Measurements from ENCODE around the gene RNPS1. TPM values are rescaled to one million over a fixed set of nuclear protein-coding genes. Genes with fewer than 3 reads are reported as not detected.

The RNPS1 gene
- polyA plus RNA-seq, 1 donor from 2014 or later, result 180 TPM

DNA sequence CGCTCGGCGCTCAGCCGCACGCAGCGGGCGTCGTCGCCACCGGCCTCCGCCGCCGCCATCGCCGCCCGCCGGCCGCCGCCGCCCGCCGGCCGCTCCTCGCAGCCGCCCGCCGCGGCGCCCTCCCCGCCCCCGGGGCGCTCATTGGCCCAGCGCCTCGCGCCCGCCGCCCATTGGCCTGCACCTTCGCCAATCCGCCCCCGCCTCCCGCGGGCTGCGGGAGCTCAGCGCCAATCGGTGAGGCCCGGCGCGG lies 53.3 kb downstream of the RNPS1 start, which contains the start of gene PGP:
Gene PGP (minus strand): TSS at position 122 of the 250 bp plus-strand sequence. CDS start 63 bp downstream, at position 59.
- Histone ChIP-seq H4K20me1 (ENCODE audit: insufficient read depth) (no peaks in the 10 kb centered on the region), H3K36me3 (ENCODE audit: insufficient read depth, low read length) (no peaks in the 10 kb centered on the region), H3K4me3 (ENCODE audit: low read length) (peak within 1 kb of the TSS; percentile 86), H3K9me2 (ENCODE audit: insufficient read depth, low read length) (no peaks in the 10 kb centered on the region), H3K27me3 (ENCODE audit: insufficient read depth, low read depth, low read length) (no peaks in the 10 kb centered on the region), H2AFZ (ENCODE audit: low read depth, low read length) (peak within 1 kb of the TSS; percentile 48), H3K9me3 (ENCODE audit: low read length) (no peaks in the 10 kb centered on the region), H3K4me2 (ENCODE audit: low read length) (peak within 1 kb of the TSS; percentile 91), H3K79me2 (replicated peaks; ENCODE audit: insufficient read depth, low read length) (peaks cover 6% of the 10 kb centered on the region), H3F3A (ENCODE audit: insufficient read depth, low read length, poor library complexity, severe bottlenecking) (no peaks in the 10 kb centered on the region), H3K9ac (ENCODE audit: low read length) (peak within 1 kb of the TSS; percentile 65), H3K27ac (ENCODE audit: low read length) (peak within 1 kb of the TSS; percentile 77)
- TF ChIP-seq MXI1 (conservative IDR thresholded peaks at IDR 0.05; ENCODE audit: poor library complexity, severe bottlenecking), result no peak
- TF ChIP-seq CTCF (IDR thresholded peaks at IDR 0.05; ENCODE audit: poor library complexity, severe bottlenecking), result no peak
- no peak for TF ChIP-seq SMC3 (conservative IDR thresholded peaks at IDR 0.05; ENCODE audit: poor library complexity)
- no peak for TF ChIP-seq TAF1 (IDR thresholded peaks at IDR 0.05; ENCODE audit: low read depth)
- no peak for TF ChIP-seq REST (IDR thresholded peaks at IDR 0.05; ENCODE audit: borderline replicate concordance)
- TF ChIP-seq POLR2AphosphoS5 (IDR thresholded peaks at IDR 0.05), result no peak
- TF ChIP-seq RAD21 (conservative IDR thresholded peaks at IDR 0.05), result no peak
- no peak for TF ChIP-seq EZH2 (IDR thresholded peaks at IDR 0.05; ENCODE audit: borderline replicate concordance, insufficient read depth, low read length, poor library complexity, severe bottlenecking)
- TF ChIP-seq EP300 (conservative IDR thresholded peaks at IDR 0.05; ENCODE audit: poor library complexity, severe bottlenecking), result no peak

GRCh38 chr16:2213817-2214718 lies 53.9 kb downstream of the RNPS1 start:
- H2AFZ ChIP-seq (ENCODE audit: low read depth, low read length), result no peak overlapping the region
- H3F3A ChIP-seq (ENCODE audit: insufficient read depth, low read length, poor library complexity, severe bottlenecking), result no peaks in the 10 kb centered on the region
- H3K9me2 ChIP-seq (ENCODE audit: insufficient read depth, low read length), result no peaks in the 10 kb centered on the region
- H3K9me3 ChIP-seq (ENCODE audit: low read length), result no peaks in the 10 kb centered on the region
- TF ChIP-seq RAD21 (conservative IDR thresholded peaks at IDR 0.05) (peak; percentile 9), REST (IDR thresholded peaks at IDR 0.05; ENCODE audit: borderline replicate concordance) (no peak)
- no peaks in the 10 kb centered on the region for H3K27me3 ChIP-seq (ENCODE audit: insufficient read depth, low read depth, low read length)
- H3K4me3 ChIP-seq (ENCODE audit: low read length), result peak overlapping the region; percentile 86
- peaks cover 6% of the 10 kb centered on the region for H3K79me2 ChIP-seq (replicated peaks; ENCODE audit: insufficient read depth, low read length)
- no peak overlapping the region for H3K27ac ChIP-seq (ENCODE audit: low read length)
- H4K20me1 ChIP-seq (ENCODE audit: insufficient read depth), result no peaks in the 10 kb centered on the region
- H3K9ac ChIP-seq (ENCODE audit: low read length), result peak overlapping the region; percentile 65
- no peaks in the 10 kb centered on the region for H3K36me3 ChIP-seq (ENCODE audit: insufficient read depth, low read length)
- H3K4me2 ChIP-seq (ENCODE audit: low read length), result peak overlapping the region; percentile 91
